Measurements from ENCODE around the gene ARHGEF25.
"Not testable (repeated sequence)": the region's sequence is repeated elsewhere in the genome, so short reads cannot be mapped to it uniquely, and the experiment has no call there.

Gene ARHGEF25

GRCh38 chr12:57611108-57611826, at the start of gene ARHGEF25:
ARHGEF25 (plus strand) TSS chr12:57611435; CDS start chr12:57611895, 460 bp downstream.
- DNase-seq, result peak in 1 of 4 experiments; percentile 23

DNA sequence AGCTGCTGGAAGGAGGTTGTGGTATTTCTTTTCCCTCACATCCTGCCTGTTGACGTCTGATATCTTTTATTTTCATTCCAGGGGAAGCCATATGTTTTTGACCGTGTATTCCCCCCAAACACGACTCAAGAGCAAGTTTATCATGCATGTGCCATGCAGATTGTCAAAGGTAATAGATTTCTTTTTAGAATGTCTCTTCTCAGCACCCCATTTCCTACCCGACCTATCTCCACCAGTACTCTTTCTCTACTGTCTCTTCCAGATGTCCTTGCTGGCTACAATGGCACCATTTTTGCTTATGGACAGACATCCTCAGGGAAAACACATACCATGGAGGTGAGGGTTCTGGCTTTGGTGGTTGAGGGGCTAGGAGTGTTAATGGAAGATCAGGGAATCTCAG, 47.9 kb upstream of the ARHGEF25 start:
- DNase-seq, result no peak

GRCh38 chr12:57564178-57564740, 47.0 kb upstream of the ARHGEF25 start:
- DNase-seq, result no peak

- no peak for DNase-seq
Measured at GRCh38 chr12:57568838-57569237, 42.4 kb upstream of the ARHGEF25 start.

GRCh38 chr12:57569858-57570257, 41.4 kb upstream of the ARHGEF25 start:
- no peak for DNase-seq

GRCh38 chr12:57570438-57570837, 40.8 kb upstream of the ARHGEF25 start:
- not testable (repeated sequence) for DNase-seq

DNA sequence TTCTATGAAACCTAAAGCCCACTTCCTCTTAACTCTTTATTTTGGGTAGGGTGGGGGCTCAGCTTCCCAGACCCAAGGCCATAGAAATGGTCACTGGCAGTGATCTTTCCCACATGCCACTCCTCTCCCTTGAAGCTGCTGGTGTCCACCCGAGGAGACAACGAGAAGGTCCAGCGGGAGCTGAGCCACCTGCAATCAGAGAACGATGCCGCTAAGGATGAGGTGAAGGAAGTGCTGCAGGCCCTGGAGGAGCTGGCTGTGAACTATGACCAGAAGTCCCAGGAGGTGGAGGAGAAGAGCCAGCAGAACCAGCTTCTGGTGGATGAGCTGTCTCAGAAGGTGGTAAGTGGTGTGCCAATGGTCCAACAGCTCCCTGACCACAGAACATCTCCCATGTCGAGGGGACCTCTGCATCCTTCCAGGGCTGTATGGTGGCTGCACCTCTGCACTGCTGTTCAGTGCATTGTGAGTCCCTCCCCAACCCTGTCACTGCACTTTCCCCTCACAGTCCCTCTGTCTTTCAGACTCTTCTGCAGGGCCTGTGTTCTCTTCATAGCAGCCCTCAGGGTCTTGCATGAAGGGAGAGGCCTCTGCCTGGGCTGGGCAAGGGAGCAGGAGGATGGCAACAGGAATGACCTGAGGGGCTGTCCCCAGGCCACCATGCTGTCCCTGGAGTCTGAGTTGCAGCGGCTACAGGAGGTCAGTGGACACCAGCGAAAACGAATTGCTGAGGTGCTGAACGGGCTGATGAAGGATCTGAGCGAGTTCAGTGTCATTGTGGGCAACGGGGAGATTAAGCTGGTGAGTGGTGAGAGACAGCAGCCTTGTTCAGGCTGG, 39.1 kb upstream of the ARHGEF25 start:
- no peak for DNase-seq

DNA sequence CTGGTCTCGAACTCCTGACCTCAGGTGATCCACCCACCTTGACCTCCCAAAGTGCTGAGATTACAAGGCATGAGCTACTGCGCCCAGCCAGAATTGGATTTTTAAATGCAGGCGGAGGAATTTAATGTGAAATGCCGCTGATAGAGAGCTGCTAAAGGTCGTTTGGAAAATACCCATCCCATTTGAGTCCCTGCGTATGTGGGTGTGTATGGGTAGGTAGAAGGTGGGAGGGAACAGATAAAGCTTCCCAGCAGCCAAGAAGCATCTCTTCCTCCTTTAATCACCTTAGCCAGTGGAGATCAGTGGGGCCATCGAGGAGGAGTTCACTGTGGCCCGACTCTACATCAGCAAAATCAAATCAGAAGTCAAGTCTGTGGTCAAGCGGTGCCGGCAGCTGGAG, 36.4 kb upstream of the ARHGEF25 start:
- no peak for DNase-seq

DNA sequence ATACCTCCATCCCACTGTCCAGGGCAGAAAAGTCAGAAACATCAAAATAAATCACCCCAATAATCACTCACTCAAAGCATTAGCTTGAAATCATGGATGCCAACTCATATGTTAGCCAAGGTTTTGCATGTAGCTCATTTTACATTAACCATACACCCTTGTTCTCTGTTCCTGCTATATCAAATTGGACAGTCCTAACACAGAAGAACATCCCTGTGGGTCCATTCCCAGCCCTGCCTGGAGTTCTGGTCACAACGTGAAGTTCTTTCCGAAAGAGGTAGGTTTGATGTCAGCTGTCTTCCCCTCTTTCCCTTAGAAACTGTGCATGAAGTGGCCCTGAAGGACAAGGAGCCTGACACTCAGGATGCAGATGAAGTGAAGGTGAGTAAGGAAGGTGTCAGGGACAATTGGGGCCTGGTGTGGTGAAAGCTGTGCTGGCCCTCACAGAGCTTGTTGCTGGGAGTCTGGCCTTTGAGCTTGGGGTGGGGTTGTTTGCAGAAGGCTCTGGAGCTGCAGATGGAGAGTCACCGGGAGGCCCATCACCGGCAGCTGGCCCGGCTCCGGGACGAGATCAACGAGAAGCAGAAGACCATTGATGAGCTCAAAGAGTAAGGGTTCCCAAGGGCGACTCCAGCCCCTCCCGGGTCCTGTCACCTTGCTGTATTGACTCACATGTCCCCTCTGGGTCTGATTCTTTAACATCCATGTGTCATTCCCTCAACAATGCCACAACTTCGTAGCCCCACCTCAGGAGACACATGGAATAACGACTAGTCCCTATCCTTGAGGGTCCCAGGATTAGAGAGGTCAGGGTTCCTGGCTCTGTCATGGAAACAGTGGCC, 35.2 kb upstream of the ARHGEF25 start:
- no peak for DNase-seq

- no peak for DNase-seq
Measured at GRCh38 chr12:57576613-57577160, 34.5 kb upstream of the ARHGEF25 start.

GRCh38 chr12:57577981-57578758, 33.1 kb upstream of the ARHGEF25 start:
- DNase-seq, result no peak

- DNase-seq, result no peak
Measured at GRCh38 chr12:57579011-57579410, 32.2 kb upstream of the ARHGEF25 start.

DNA sequence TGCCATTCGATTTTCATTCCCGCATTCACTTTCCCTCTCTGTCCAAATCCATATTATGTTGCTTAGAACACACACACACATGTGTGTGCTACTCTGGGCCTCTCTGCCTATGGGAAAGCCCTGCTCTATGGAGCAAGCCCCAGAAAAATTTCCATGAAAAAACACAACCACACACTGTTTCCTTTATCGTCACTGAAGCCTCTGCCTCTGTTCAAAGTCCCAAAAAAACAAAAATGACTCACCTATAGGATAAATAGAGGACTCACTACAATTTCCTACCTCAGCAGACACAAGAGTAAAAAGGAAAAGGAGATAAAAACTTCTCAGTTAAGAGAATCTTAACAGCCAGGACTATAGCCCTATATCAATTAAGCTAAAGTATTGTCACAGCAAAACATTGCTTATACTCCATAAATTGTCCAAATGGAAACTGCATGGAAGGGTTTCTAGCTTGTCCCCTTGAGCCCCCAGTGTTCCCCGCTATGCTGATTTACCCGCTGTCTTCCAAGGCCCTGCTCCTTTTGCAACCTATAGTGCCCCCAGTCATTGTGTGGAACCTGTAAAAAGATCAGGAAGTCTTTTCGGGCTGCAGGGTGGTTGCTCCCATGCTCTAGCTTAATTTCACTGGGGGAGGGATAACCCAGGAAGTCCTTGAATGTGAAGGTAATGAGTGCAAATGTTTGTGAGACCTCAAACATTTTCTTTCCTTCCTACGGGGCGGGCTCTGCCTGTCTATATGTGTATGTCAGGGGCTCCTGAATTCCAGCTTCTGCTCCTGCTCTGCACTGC, 31.4 kb upstream of the ARHGEF25 start:
- no peak for DNase-seq

DNA sequence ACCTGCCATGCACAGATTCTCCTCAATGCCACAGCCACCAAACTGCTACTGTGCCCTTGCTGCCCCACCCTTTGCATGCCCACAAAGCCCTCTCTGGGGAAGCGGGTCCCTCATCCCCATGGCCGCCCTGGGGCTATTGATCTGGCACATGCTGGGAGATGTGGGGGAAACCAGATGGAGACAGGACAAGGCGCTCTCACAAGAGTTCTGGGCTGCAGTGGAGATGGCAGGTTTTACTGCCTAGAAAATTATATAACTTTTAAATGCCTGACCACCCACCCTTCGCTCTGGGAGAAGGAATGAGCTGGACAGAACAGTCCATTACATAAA, 30.8 kb upstream of the ARHGEF25 start:
- no peak for DNase-seq

GRCh38 chr12:57581802-57582201, 29.4 kb upstream of the ARHGEF25 start:
- DNase-seq, result no peak

DNA sequence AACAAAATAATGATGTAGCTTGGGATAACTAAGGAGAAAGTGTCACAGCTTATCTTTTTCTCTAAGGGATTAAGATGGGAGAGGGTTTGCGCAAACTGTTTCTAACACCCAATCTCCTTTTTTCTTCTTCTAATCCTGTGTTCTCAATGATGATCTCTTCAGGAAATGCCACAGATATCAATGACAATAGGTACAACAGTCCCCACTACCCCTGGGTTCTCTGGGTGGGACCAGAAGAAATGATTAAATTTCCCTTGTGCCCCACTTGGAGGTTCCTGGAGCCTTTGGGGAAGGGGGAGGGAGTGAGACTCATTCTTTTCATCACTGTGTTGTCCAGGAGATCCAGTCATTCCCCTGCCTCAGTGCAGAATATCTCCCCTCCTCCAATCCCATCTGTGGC, 28.8 kb upstream of the ARHGEF25 start:
- DNase-seq, result no peak

GRCh38 chr12:57583008-57583831, 28.0 kb upstream of the ARHGEF25 start:
- peak; percentile 20 to 49 (median 33) for DNase-seq

DNA sequence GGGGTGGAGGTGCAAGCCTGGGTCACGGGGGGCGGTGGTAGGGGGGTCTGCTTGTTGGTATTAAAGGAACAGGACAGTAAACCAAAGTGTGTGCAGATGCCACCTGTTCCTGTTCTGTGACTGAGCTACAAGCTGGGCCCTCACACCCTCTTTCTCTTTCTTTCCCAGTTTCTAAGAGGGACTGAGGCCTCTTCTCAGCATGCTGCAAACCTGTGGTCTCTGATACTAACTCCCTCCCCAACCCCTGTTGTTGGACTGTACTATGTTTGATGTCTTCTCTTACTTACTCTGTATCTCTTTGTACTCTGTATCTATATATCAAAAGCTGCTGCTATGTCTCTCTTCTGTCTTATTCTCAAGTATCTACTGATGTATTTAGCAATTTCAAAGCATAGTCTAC, 27.2 kb upstream of the ARHGEF25 start:
- DNase-seq, result no peak

- DNase-seq, result no peak
Measured at GRCh38 chr12:57584690-57585089, 26.5 kb upstream of the ARHGEF25 start.

GRCh38 chr12:57585156-57585555, 26.1 kb upstream of the ARHGEF25 start:
- no peak for DNase-seq

All from activated CD4-positive, CD25-positive, alpha-beta regulatory T cell (primary cell).